ENCODE results near the gene CRYGC. TPM values are rescaled to one million over a fixed set of nuclear protein-coding genes. Genes with fewer than 3 reads are reported as not detected.

The CRYGC gene
- total RNA-seq, 4 donors from 2014 or later = not detected

- TF ChIP-seq CTCF (IDR thresholded peaks at IDR 0.05; ENCODE audit: low read depth) = no peak
Measured at GRCh38 chr2:208164951-208165755, 35.5 kb upstream of the CRYGC start.

- TF ChIP-seq CTCF (IDR thresholded peaks at IDR 0.05; ENCODE audit: low read depth) = no peak
Measured at GRCh38 chr2:208163489-208163888, 33.9 kb upstream of the CRYGC start, which contains the start of gene CRYGA. Gene CRYGA, minus strand, starts transcription at chr2:208163589. Its CDS starts 33 bp downstream, at chr2:208163556.

GRCh38 chr2:208156439-208156838 is 26.8 kb upstream of the CRYGC start:
- TF ChIP-seq CTCF (IDR thresholded peaks at IDR 0.05; ENCODE audit: low read depth) = no peak

- TF ChIP-seq CTCF (IDR thresholded peaks at IDR 0.05; ENCODE audit: low read depth) = no peak
Measured at GRCh38 chr2:208153156-208153555, 23.5 kb upstream of the CRYGC start.

- no peak for TF ChIP-seq CTCF (IDR thresholded peaks at IDR 0.05; ENCODE audit: low read depth)
Measured at GRCh38 chr2:208150956-208151355, 21.3 kb upstream of the CRYGC start.

- no peak for TF ChIP-seq CTCF (IDR thresholded peaks at IDR 0.05; ENCODE audit: low read depth)
Measured at GRCh38 chr2:208150094-208150493, 20.5 kb upstream of the CRYGC start.

- TF ChIP-seq CTCF (IDR thresholded peaks at IDR 0.05; ENCODE audit: low read depth) = no peak
Measured at GRCh38 chr2:208148803-208149202, 19.2 kb upstream of the CRYGC start.
